Ascending aorta (tissue), 2 donors: Measurements from ENCODE around the gene TLE6. TPM values are rescaled to one million over a fixed set of nuclear protein-coding genes. Genes with fewer than 3 reads are reported as not detected.

ENCODE experiments used
- DNase-seq, 2 donors: peaks; one replicate each; pipeline ENCODE4 v3.0.0-alpha.2; 2019; ENCODE audit warnings: low spot score in 2 of 2
- H3K27ac ChIP-seq, 2 donors: fragments of 200-600 bp; sonication (generic); one replicate each; pipeline ENCODE4 v1.5.1; 2016 to 2017; ENCODE audit warnings: mild to moderate bottlenecking in 1 of 2
- H3K27me3 ChIP-seq: fragments of 200-600 bp; sonication (generic); one replicate; pipeline ENCODE4 v1.5.1; 2017
- H3K36me3 ChIP-seq, 2 donors: fragments of 200-600 bp; sonication (generic); one replicate each; pipeline ENCODE4 v1.5.1; 2016
- H3K4me1 ChIP-seq, 2 donors: fragments of 200-600 bp; sonication (generic); one replicate each; pipeline ENCODE4 v1.5.1; 2016 to 2017; ENCODE audit warnings: mild to moderate bottlenecking in 1 of 2
- H3K4me3 ChIP-seq, 2 donors: fragments of 200-600 bp; sonication (generic); one replicate each; pipeline ENCODE4 v1.5.1; 2016 to 2017; ENCODE audit warnings: mild to moderate bottlenecking in 1 of 2
- H3K9me3 ChIP-seq, 2 donors: fragments of 200-600 bp; sonication (generic); one replicate each; pipeline ENCODE4 v1.5.1; 2016
- CTCF ChIP-seq, 3 experiments: fragments of 200-600 bp in 2 of 3; fragments of 450-650 bp in 1 of 3; sonication (generic) in 2 of 3; IDR thresholded peaks; one replicate each; pipeline ENCODE4 v1.5.1; 2016 to 2019; ENCODE audit warnings: antibody characterized with exemption in 3 of 3, mild to moderate bottlenecking in 1 of 3, moderate library complexity in 1 of 3
- intact Hi-C: fragments of 100-400 bp; cut with DNase I; formaldehyde crosslinking; loops from one replicate; pipeline ENCODE4 v1.15.1; 2023
- total RNA-seq: library from RNA; depleted of rRNA; stranded (reverse); fragments of >200 nt; gene quantifications from one replicate; pipeline ENCODE4 v1.1.0, GENCODE V29; 2016

TLE6 gene
- total RNA-seq, 1 donor from 2014 or later = not detected

- Histone ChIP-seq H3K27me3 (no peaks in the 10 kb centered on the region), H3K9me3 (no peaks in the 10 kb centered on the region), H3K36me3 (no peaks in the 10 kb centered on the region), H3K4me1 (peaks cover 0 to 8% of the 10 kb centered on the region in 2 donors), H3K4me3 (no peak overlapping the region), H3K27ac (no peak overlapping the region)
- no peak for DNase-seq
- TF ChIP-seq CTCF (IDR thresholded peaks at IDR 0.05) = no peak
- intact Hi-C loops = no loop called here
Observed at GRCh38 chr19:2967972-2968371, 9.4 kb upstream of the TLE6 start.

DNA sequence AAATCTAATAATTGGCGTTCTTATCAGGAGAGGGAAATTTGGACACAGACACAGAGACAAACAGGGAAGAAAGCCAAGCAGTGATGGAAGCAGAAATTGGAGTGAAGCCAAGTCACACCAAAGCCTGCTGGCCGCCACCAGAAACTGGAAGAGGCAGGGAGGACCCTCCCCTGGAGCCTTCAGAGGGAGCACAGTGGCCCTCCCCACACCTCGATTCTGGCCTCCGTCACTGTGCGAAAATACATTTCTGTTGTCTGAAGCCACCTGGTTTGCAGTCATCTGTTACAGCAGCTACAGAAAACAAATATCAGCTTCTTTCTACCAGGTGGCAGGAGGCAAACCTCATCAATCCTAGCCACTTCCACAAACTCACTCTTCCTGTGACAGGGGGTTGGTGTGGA lies 8.3 kb upstream of the TLE6 start:
- no peak for DNase-seq
- peaks cover 0 to 8% of the 10 kb centered on the region in 2 donors for H3K4me1 ChIP-seq

GRCh38 chr19:2970201-2970835 lies 7.0 kb upstream of the TLE6 start:
- Histone ChIP-seq H3K4me3 (no peak overlapping the region), H3K9me3 (no peaks in the 10 kb centered on the region), H3K36me3 (no peaks in the 10 kb centered on the region), H3K27ac (peak overlapping the region in 1 of 2 donors; percentile 66), H3K4me1 (peaks cover 4 to 8% of the 10 kb centered on the region in 2 donors), H3K27me3 (no peaks in the 10 kb centered on the region)
- no peak for TF ChIP-seq CTCF (IDR thresholded peaks at IDR 0.05)
- DNase-seq = no peak
- intact Hi-C loops = no loop called here

More for the DNA sequence above, 8.3 kb upstream of the TLE6 start:
- Histone ChIP-seq H3K9me3 (no peaks in the 10 kb centered on the region), H3K27ac (peak overlapping the region; percentile 22 to 28), H3K36me3 (no peaks in the 10 kb centered on the region), H3K4me3 (no peak overlapping the region), H3K27me3 (no peaks in the 10 kb centered on the region)
- TF ChIP-seq CTCF (IDR thresholded peaks at IDR 0.05) = no peak
- intact Hi-C loops = no loop called here

DNA sequence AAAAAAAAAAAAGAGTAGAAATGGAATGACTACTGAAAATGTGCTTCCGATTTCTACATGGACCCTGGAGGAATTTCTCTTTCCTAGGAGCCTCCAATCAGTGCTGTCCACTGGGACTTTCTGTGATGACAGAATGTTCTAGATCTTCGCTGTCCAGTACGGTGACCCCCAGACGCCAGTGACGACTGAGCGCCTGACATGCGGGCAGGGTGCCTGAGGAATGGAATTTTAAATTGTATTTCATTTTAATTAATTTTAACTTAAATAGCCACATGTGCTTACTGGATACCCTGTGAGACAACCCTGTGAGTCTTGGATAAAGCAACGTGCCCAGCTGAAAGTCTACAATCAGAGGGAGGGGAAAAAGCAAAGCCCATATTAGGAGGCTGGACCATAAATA lies 4.1 kb upstream of the TLE6 start:
- Histone ChIP-seq H3K4me1 (peaks cover 15 to 29% of the 10 kb centered on the region in 2 donors), H3K4me3 (no peak overlapping the region), H3K36me3 (no peaks in the 10 kb centered on the region), H3K27me3 (no peaks in the 10 kb centered on the region), H3K27ac (peak overlapping the region in 1 of 2 donors; percentile 60), H3K9me3 (no peaks in the 10 kb centered on the region)
- DNase-seq = peak in 1 of 2 donors; percentile 73
- intact Hi-C loops = no loop called here
- TF ChIP-seq CTCF (IDR thresholded peaks at IDR 0.05) = no peak

- Histone ChIP-seq H3K9me3 (no peaks in the 10 kb centered on the region), H3K27ac (no peak overlapping the region), H3K36me3 (no peaks in the 10 kb centered on the region), H3K27me3 (no peaks in the 10 kb centered on the region), H3K4me3 (no peak overlapping the region), H3K4me1 (peaks cover 15 to 24% of the 10 kb centered on the region in 2 donors)
- DNase-seq = no peak
- TF ChIP-seq CTCF (IDR thresholded peaks at IDR 0.05) = no peak
- intact Hi-C loops = no loop called here
Observed at GRCh38 chr19:2974342-2975041, 2.9 kb upstream of the TLE6 start.
